Kidney (tissue), 14 donors: ENCODE data around the gene PATL2. TPM values are rescaled to one million over a fixed set of nuclear protein-coding genes. Genes with fewer than 3 reads are reported as not detected.
A peak's percentile ranks its signal among the peaks of the same experiment; 100 is the strongest.

Source experiments
- DNase-seq, 5 donors: peaks; one replicate each; pipeline ENCODE4 v3.0.0-alpha.2; 2013 to 2020
- FAIRE-seq: peaks from 2 replicates; lab custom pipeline; 2012; peaks lifted over from hg19 to GRCh38; lab: Jason Lieb, UNC
- H3K27ac ChIP-seq, 2 donors: one replicate each; pipeline ENCODE4 v1.7.0; 2013; ENCODE audit warnings: low read depth in 2 of 2, low read length in 2 of 2, inconsistent platforms in 1 of 2
- H3K27me3 ChIP-seq: one replicate; pipeline ENCODE4 v1.7.1; 2013; ENCODE audit warnings: low read length, inconsistent platforms; ENCODE audit not compliant: control insufficient read depth, insufficient read depth
- H3K36me3 ChIP-seq, 3 donors: one replicate each; pipeline versions ENCODE4 v1.7.0 to v1.7.1; 2013; ENCODE audit warnings: low read length in 3 of 3, control low read depth in 1 of 3, inconsistent platforms in 1 of 3; ENCODE audit not compliant: insufficient read depth in 3 of 3, control insufficient read depth in 2 of 3
- H3K4me1 ChIP-seq, 3 donors: one replicate each; pipeline versions ENCODE4 v1.7.0 to v1.7.1; 2013; ENCODE audit warnings: low read length in 3 of 3, inconsistent platforms in 1 of 3, low read depth in 1 of 3; ENCODE audit not compliant: control insufficient read depth in 2 of 3, insufficient read depth in 2 of 3
- H3K4me3 ChIP-seq, 3 donors: one replicate each; pipeline versions ENCODE4 v1.7.0 to v1.8.1; 2013; ENCODE audit warnings: low read length in 3 of 3, control low read depth in 1 of 3, inconsistent platforms in 1 of 3
- H3K9ac ChIP-seq, 3 donors: one replicate each; pipeline versions ENCODE4 v1.7.0 to v1.7.1; 2013; ENCODE audit warnings: low read length in 3 of 3, control low read depth in 1 of 3, inconsistent platforms in 1 of 3
- H3K9me3 ChIP-seq, 3 donors: one replicate each; pipeline versions ENCODE4 v1.7.0 to v1.7.1; 2013; ENCODE audit warnings: low read length in 3 of 3, control low read depth in 1 of 3, inconsistent platforms in 1 of 3; ENCODE audit not compliant: control insufficient read depth in 2 of 3, insufficient read depth in 1 of 3
- intact Hi-C: fragments of 100-400 bp; cut with DNase I; formaldehyde crosslinking; loops from one replicate; pipeline ENCODE4 v1.11.1; 2022
- polyA plus RNA-seq: library from polyadenylated mRNA; stranded (reverse); fragments of 350-450 nt; fragmentation: Illumina TruSeq; extraction: RNeasy Lipid Tissue Mini Kit (QIAGEN cat#74804); gene quantifications from one replicate; pipeline ENCODE4 v1.2.3, GENCODE V29; 2014; ENCODE audit warnings: low read depth, low replicate concordance; ENCODE audit not compliant: insufficient read depth
- total RNA-seq: library from RNA; stranded (reverse); fragmentation: NEBNext Ultra II Directional; extraction: Animal tissue kit (Norgen Biotek cat#: 25700); gene quantifications from one replicate; pipeline ENCODE4 v1.2.1, GENCODE V29; 2021
- TF ChIP-seq, protein P1 (sequence below): IDR thresholded peaks from 3 replicates; pipeline ENCODE4 v1.5.1; 2012; ENCODE audit warnings: mild to moderate bottlenecking, moderate library complexity, borderline replicate concordance; ENCODE audit not compliant: insufficient read depth; ENCODE audit errors: extremely low read depth
- donor health status: control.
- donor health status: control.
- donor health status: control.
- donor health status: control.
- donor health status: control.
- donor health status: DM: yes; HTN: yes; CAD: no.
- donor health status: Normal renal cell carcinoma (clear cell type).

PATL2 gene
- total and polyA plus RNA-seq, 2 donors from 2014 or later, result 0.73 to 2.1 TPM

DNA sequence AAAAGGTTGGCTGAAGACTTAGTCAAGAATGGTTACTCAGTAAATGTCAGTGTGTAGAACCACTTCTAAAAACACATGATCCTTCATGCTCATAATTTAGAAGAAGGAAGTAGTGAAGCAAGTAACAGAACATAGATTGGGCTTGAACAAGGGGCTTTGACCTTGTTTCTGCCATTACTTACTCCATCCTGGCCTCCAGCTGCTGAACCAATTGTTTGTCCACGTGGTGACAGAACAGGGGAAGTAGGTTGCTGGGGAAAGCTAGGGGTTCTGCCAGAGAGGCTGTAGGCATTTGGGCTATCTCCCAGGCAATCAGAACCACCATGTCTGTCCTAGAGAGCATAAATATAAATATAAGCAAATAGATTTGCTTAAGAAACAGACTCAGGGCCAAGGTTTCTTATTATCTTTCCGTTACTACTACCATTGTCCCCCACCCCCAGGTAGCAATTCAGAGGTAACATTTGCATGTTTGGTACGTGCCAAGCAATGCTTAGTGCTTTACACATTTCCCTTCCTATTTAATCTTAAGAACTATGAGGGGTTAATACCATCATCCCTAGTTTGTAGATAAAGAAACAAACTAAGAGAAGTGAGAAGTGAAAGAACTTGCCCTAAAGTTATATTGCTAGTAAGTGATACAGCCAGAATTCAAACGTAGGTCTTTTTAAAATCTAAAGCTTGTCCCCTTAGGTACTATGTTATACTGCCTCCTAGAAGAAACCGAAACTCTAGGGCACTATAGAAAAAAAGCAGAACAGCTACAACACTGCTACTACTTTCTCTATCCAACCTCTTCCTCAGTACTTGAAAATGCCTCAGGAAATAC, 44.7 kb downstream of the PATL2 start:
- TF ChIP-seq, protein P1, sequence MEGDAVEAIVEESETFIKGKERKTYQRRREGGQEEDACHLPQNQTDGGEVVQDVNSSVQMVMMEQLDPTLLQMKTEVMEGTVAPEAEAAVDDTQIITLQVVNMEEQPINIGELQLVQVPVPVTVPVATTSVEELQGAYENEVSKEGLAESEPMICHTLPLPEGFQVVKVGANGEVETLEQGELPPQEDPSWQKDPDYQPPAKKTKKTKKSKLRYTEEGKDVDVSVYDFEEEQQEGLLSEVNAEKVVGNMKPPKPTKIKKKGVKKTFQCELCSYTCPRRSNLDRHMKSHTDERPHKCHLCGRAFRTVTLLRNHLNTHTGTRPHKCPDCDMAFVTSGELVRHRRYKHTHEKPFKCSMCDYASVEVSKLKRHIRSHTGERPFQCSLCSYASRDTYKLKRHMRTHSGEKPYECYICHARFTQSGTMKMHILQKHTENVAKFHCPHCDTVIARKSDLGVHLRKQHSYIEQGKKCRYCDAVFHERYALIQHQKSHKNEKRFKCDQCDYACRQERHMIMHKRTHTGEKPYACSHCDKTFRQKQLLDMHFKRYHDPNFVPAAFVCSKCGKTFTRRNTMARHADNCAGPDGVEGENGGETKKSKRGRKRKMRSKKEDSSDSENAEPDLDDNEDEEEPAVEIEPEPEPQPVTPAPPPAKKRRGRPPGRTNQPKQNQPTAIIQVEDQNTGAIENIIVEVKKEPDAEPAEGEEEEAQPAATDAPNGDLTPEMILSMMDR, result no peak
- H3K27me3 ChIP-seq, result no peaks in the 10 kb centered on the region
- H3K9ac ChIP-seq, result no peak overlapping the region
- peaks cover 0 to 7% (median 3%) of the 10 kb centered on the region in 3 donors for H3K4me1 ChIP-seq
- H3K9me3 ChIP-seq, result no peaks in the 10 kb centered on the region
- no peak overlapping the region for H3K27ac ChIP-seq
- H3K4me3 ChIP-seq, result no peak overlapping the region
- no peaks in the 10 kb centered on the region for H3K36me3 ChIP-seq
- FAIRE-seq, result no peak
- intact Hi-C loops, result no loop called here
- DNase-seq, result no peak

DNA sequence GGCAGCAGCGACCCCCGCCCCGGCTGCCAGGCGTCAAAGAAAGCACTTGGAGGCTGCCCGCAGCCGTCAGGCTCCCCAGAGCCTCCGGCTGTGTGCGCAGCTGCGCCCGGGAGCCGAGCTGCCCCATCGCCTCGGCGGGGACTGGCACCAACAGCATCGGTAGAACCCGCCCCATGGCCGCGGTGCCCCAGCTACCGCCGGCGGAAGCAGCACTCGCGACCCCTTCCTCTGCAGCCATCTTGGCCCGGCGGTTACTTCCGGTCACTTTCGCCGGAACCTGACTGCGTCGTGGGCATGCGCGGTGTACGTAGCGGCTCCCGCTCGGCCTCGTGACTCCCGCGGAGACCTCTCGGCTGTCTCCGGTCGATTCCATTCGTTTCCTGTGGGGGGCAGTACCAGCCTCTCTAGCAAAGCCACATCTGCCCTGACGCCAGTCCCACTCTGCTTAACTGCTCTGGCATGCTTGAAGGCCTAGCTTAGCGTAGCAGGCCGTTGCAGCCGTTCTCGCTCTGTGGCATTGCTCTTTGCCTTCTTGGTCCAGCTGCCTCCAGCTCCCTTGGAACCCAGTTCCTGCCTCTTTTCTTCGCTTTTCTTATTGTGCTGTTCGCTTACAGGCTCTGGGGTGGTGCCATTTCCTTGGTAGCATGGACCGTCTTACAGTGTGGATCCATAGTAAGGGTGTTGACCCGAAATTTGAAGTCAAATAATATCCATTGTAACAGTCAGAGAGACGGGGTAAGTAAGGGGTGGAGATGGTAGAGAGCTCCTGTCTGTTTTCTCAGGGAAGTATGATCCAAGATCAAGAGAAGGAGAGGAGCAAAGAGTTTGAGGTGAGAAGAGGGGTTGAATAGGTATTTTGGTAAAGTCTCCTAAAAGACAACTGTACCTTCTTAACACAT, 47.5 kb downstream of the PATL2 start, which contains the start of gene SPG11:
TSS of gene SPG11 (minus strand) at position 253 of the 899 bp plus-strand sequence. CDS start at position 238, 15 bp downstream.
- no peaks in the 10 kb centered on the region for H3K9me3 ChIP-seq
- H3K4me3 ChIP-seq, result peak within 1 kb of the TSS; percentile 81 to 94 (median 92)
- no peaks in the 10 kb centered on the region for H3K27me3 ChIP-seq
- H3K9ac ChIP-seq, result peak within 1 kb of the TSS; percentile 70 to 96 (median 96)
- H3K27ac ChIP-seq, result peak within 1 kb of the TSS; percentile 95
- FAIRE-seq (peak; percentile 21), DNase-seq (peak; percentile 99)
- intact Hi-C loops, result loop anchor here (5.0 kb wide), 1 partner anchor 74 kb away; the partner anchor contains the start of gene TRIM69
- H3K4me1 ChIP-seq, result peaks cover 0 to 7% (median 3%) of the 10 kb centered on the region in 3 donors
- peaks cover 3 to 8% (median 7%) of the 10 kb centered on the region in 3 donors for H3K36me3 ChIP-seq
- TF ChIP-seq, protein P1, result peak; percentile 86

DNA sequence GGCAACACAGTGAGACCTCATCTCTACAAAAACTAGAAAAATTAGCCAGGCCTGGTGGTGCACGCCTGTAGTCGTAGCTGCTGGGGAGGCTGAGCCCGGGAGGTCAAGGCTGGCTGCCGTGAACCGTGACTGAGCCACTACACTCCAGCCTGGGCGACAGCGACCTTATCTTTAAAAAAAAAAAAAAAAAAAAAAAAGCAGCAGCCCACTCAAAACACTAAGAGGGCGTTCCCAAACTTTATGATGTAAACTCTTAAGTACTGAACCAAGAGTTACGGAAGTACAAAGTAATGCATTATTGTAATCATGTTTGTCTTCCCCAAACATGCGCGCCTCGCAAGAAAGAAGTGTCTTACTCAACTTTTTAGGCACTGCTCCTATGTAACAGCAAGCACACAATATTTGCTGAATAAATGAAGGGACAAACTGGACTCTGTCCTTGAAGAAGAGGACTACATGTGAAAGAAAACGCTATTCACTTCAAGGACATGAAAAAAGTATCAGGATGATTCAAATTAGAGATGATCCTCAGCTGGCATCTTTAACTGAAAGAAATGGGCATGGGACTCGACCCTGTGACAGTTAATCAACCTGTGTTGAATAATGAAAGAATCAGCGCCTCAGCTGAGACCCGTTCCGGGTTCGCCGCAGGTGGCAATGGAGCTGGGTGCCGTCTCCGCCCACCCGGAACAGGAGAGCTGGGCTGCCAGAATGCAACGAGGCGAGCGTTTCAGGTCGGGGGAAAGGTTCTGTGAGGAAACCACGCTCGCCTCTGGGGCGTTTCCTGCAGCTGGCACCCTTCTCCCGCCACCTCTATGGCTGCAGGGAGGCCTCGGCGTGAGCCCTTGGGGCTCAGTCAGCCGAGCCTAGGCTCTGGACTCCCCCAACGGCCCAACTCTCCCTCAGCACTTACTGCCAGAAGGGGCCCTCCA, 48.4 kb downstream of the PATL2 start:
- H3K36me3 ChIP-seq, result peaks cover 3 to 8% (median 7%) of the 10 kb centered on the region in 3 donors
- H3K9me3 ChIP-seq, result no peaks in the 10 kb centered on the region
- H3K9ac ChIP-seq, result peak overlapping the region; percentile 70 to 96 (median 96)
- DNase-seq (peak in 4 of 5 donors; percentile 40 to 91 (median 80)), FAIRE-seq (no peak)
- no peaks in the 10 kb centered on the region for H3K27me3 ChIP-seq
- peaks cover 0 to 7% (median 3%) of the 10 kb centered on the region in 3 donors for H3K4me1 ChIP-seq
- TF ChIP-seq, protein P1, result no peak
- H3K4me3 ChIP-seq, result peak overlapping the region; percentile 81 to 94 (median 92)
- intact Hi-C loops, result loop anchor here (5.0 kb wide), 1 partner anchor 75 kb away; the partner anchor contains the start of gene TRIM69
- peak overlapping the region; percentile 95 for H3K27ac ChIP-seq
